Ovary (tissue), 1 donor: ENCODE results near the gene TSPAN4.

Source experiments
- EP300 ChIP-seq: sonication (generic); formaldehyde crosslinking; IDR thresholded peaks from one replicate; pipeline ENCODE4 v1.6.1; 2017; ENCODE audit warnings: antibody characterized with exemption
- POLR2A ChIP-seq: fragments of 450-650 bp; IDR thresholded peaks from one replicate; pipeline ENCODE4 v1.6.1; 2017; ENCODE audit warnings: antibody characterized with exemption, mild to moderate bottlenecking, moderate library complexity

GRCh38 chr11:871472-871871 is 28.8 kb downstream of the TSPAN4 start:
- TF ChIP-seq POLR2A (no peak), EP300 (no peak)
